Stimulated activated naive CD8-positive, alpha-beta T cell treated with anti-CD3 and anti-CD28 coated beads, Interleukin-15, Interleukin-2, amounts not matched to agents 100 ng/mL and 50 ng/mL, for 24 hours (primary cell): ENCODE measurements around the gene BGN.

ENCODE experiments used
- H3K27ac Mint-ChIP-seq: one replicate; pipeline ENCODE4 v1.8.0; 2021; ENCODE audit warnings: mild to moderate bottlenecking, mixed read lengths
- H3K27me3 Mint-ChIP-seq: one replicate; pipeline ENCODE4 v1.8.0; 2021; ENCODE audit warnings: mixed read lengths
- H3K36me3 Mint-ChIP-seq: one replicate; pipeline ENCODE4 v1.8.0; 2021; ENCODE audit warnings: low read depth, mixed read lengths
- H3K4me1 Mint-ChIP-seq: one replicate; pipeline ENCODE4 v1.8.0; 2021; ENCODE audit warnings: low read depth, mixed read lengths
- H3K4me3 Mint-ChIP-seq: one replicate; pipeline ENCODE4 v1.8.0; 2021; ENCODE audit warnings: mild to moderate bottlenecking, mixed read lengths
- H3K9me3 Mint-ChIP-seq: one replicate; pipeline ENCODE4 v1.8.0; 2021; ENCODE audit warnings: mixed read lengths

The BGN gene

GRCh38 chrX:153494541-153495361 is at the start of gene BGN:
BGN (plus strand) TSS chrX:153494980; CDS start chrX:153504632, 9,652 bp downstream.
- H3K27me3 Mint-ChIP-seq: no peaks in the 10 kb centered on the region
- no peak within 1 kb of the TSS for H3K27ac Mint-ChIP-seq
- no peak within 1 kb of the TSS for H3K4me3 Mint-ChIP-seq
- H3K4me1 Mint-ChIP-seq: no peaks in the 10 kb centered on the region
- no peaks in the 10 kb centered on the region for H3K36me3 Mint-ChIP-seq
- H3K9me3 Mint-ChIP-seq: no peaks in the 10 kb centered on the region

- H3K27me3 Mint-ChIP-seq: no peaks in the 10 kb centered on the region
- H3K4me1 Mint-ChIP-seq: no peaks in the 10 kb centered on the region
- H3K9me3 Mint-ChIP-seq: no peaks in the 10 kb centered on the region
- H3K4me3 Mint-ChIP-seq: no peak overlapping the region
- H3K36me3 Mint-ChIP-seq: no peaks in the 10 kb centered on the region
- H3K27ac Mint-ChIP-seq: no peak overlapping the region
These were observed 49.5 kb upstream of the BGN start for GRCh38 chrX:153445106-153445855.

GRCh38 chrX:153445856-153446635 is 48.7 kb upstream of the BGN start, which contains the start of gene TREX2:
TREX2 (minus strand) TSS chrX:153446056; CDS start chrX:153445430, 626 bp downstream.
- Mint-ChIP-seq H3K4me3 (no peak within 1 kb of the TSS), H3K36me3 (peaks cover 1% of the 10 kb centered on the region), H3K27me3 (no peaks in the 10 kb centered on the region), H3K9me3 (no peaks in the 10 kb centered on the region), H3K4me1 (no peaks in the 10 kb centered on the region), H3K27ac (no peak within 1 kb of the TSS)

GRCh38 chrX:153446636-153446936 is 48.2 kb upstream of the BGN start:
- Mint-ChIP-seq H3K36me3 (peaks cover 6% of the 10 kb centered on the region), H3K27ac (no peak overlapping the region), H3K4me1 (no peaks in the 10 kb centered on the region), H3K9me3 (no peaks in the 10 kb centered on the region), H3K4me3 (no peak overlapping the region), H3K27me3 (no peaks in the 10 kb centered on the region)

DNA sequence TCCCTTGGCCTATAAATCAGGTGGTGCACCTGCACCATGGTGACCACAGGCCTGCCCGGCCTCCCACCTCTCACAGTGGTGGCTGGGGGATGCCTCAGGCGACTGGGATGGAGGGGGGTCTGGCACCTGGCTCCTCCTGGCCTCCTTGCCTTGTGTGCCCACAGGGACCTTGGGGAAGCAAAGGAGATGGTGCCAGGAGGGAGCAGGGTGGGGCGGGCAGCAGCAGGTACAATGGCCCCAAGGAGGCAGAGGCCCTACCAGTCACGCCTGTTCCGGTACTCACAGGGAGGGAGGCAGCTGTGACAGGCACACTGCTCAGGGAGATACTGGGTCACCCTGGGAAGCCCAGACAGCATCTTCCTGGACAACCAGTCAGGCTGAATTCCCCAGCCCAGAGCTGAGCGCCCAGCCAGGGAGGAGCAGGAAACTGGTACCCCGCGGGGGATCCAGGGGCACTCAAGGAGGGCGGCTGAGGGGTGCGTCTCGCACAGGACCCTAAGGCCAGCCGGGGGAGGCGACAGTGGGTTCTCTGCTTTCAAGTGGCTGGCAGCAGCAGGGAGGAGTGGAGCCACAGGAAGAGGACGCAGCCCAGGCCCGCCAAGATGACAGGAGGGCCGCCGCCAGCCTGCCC is 47.7 kb upstream of the BGN start:
- Mint-ChIP-seq H3K4me3 (no peak overlapping the region), H3K9me3 (no peaks in the 10 kb centered on the region), H3K4me1 (no peaks in the 10 kb centered on the region), H3K36me3 (peaks cover 6% of the 10 kb centered on the region), H3K27me3 (no peaks in the 10 kb centered on the region), H3K27ac (no peak overlapping the region)

GRCh38 chrX:153447581-153447960 is 47.2 kb upstream of the BGN start:
- no peaks in the 10 kb centered on the region for H3K9me3 Mint-ChIP-seq
- H3K4me1 Mint-ChIP-seq: no peaks in the 10 kb centered on the region
- peaks cover 6% of the 10 kb centered on the region for H3K36me3 Mint-ChIP-seq
- H3K27me3 Mint-ChIP-seq: no peaks in the 10 kb centered on the region
- no peak overlapping the region for H3K27ac Mint-ChIP-seq
- no peak overlapping the region for H3K4me3 Mint-ChIP-seq

- H3K4me1 Mint-ChIP-seq: no peaks in the 10 kb centered on the region
- no peak overlapping the region for H3K27ac Mint-ChIP-seq
These were observed 46.0 kb upstream of the BGN start for GRCh38 chrX:153448556-153449367.

DNA sequence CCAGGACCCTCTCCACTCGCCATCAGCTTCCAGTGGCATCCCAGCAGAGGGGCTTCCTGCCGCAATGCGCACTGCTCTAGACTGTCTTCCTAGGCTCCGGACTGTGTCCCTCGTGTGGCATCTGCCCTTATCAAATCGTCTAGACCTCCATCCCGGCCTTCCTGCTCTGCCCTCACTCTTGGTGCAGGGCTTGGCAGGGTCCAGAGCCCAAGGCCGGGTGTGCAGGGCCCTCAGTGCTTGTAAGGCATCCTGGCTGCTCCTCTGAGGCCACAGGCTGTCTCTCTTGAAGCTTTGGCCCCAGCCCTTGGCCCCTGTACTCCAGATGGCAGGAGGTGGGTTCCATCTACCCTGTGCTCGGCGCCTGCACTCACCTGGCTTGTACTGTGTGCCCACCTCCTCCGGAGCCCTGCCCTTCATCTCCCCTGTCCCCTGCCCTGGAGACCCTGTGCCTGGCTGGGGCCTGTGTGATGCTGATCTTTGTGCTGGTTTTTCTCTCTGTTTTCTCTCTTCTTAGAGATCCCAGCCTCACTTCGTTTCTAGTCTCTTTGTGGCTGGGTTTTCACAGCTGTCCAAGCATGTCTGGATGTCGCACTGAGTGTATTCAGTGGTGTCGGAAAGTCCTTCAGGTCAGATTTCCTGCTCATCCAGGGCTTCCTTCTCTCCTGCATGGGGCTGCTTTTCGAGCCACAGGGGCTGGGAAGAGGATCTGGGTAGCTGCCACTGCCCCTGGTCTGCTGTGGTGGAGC is 45.2 kb upstream of the BGN start:
- Mint-ChIP-seq H3K27me3 (no peaks in the 10 kb centered on the region), H3K27ac (no peak overlapping the region), H3K36me3 (peaks cover 11% of the 10 kb centered on the region), H3K9me3 (no peaks in the 10 kb centered on the region), H3K4me3 (no peak overlapping the region), H3K4me1 (no peaks in the 10 kb centered on the region)

More at GRCh38 chrX:153448556-153449367, 46.0 kb upstream of the BGN start:
- Mint-ChIP-seq H3K36me3 (peaks cover 11% of the 10 kb centered on the region), H3K27me3 (no peaks in the 10 kb centered on the region), H3K4me3 (no peak overlapping the region), H3K9me3 (no peaks in the 10 kb centered on the region)

GRCh38 chrX:153450114-153450948 is 44.4 kb upstream of the BGN start:
- H3K27ac Mint-ChIP-seq: no peak overlapping the region
- peaks cover 11% of the 10 kb centered on the region for H3K36me3 Mint-ChIP-seq
- H3K27me3 Mint-ChIP-seq: no peaks in the 10 kb centered on the region
- no peaks in the 10 kb centered on the region for H3K4me1 Mint-ChIP-seq
- H3K9me3 Mint-ChIP-seq: no peaks in the 10 kb centered on the region
- H3K4me3 Mint-ChIP-seq: no peak overlapping the region

GRCh38 chrX:153450949-153451277 is 43.9 kb upstream of the BGN start:
- Mint-ChIP-seq H3K27ac (no peak overlapping the region), H3K36me3 (peaks cover 11% of the 10 kb centered on the region), H3K4me1 (no peaks in the 10 kb centered on the region)

GRCh38 chrX:153454901-153455550 is 39.8 kb upstream of the BGN start:
- H3K9me3 Mint-ChIP-seq: no peaks in the 10 kb centered on the region
- H3K27ac Mint-ChIP-seq: no peak overlapping the region
- H3K27me3 Mint-ChIP-seq: no peaks in the 10 kb centered on the region
- H3K4me1 Mint-ChIP-seq: no peaks in the 10 kb centered on the region
- no peak overlapping the region for H3K4me3 Mint-ChIP-seq
- H3K36me3 Mint-ChIP-seq: peaks cover 18% of the 10 kb centered on the region

More at GRCh38 chrX:153450949-153451277, 43.9 kb upstream of the BGN start:
- Mint-ChIP-seq H3K9me3 (no peaks in the 10 kb centered on the region), H3K27me3 (no peaks in the 10 kb centered on the region), H3K4me3 (no peak overlapping the region)

GRCh38 chrX:153455571-153455970 is 39.2 kb upstream of the BGN start:
- H3K4me3 Mint-ChIP-seq: no peak overlapping the region
- H3K36me3 Mint-ChIP-seq: peaks cover 20% of the 10 kb centered on the region
- no peaks in the 10 kb centered on the region for H3K27me3 Mint-ChIP-seq
- H3K9me3 Mint-ChIP-seq: no peaks in the 10 kb centered on the region
- H3K4me1 Mint-ChIP-seq: no peaks in the 10 kb centered on the region
- no peak overlapping the region for H3K27ac Mint-ChIP-seq
